ENCODE results near the gene GNB2. TPM values are rescaled to one million over a fixed set of nuclear protein-coding genes. Genes with fewer than 3 reads are reported as not detected.

The GNB2 gene
- total and polyA plus RNA-seq, 7 experiments from 2014 or later: 35.8 to 215 (median 114) TPM

DNA sequence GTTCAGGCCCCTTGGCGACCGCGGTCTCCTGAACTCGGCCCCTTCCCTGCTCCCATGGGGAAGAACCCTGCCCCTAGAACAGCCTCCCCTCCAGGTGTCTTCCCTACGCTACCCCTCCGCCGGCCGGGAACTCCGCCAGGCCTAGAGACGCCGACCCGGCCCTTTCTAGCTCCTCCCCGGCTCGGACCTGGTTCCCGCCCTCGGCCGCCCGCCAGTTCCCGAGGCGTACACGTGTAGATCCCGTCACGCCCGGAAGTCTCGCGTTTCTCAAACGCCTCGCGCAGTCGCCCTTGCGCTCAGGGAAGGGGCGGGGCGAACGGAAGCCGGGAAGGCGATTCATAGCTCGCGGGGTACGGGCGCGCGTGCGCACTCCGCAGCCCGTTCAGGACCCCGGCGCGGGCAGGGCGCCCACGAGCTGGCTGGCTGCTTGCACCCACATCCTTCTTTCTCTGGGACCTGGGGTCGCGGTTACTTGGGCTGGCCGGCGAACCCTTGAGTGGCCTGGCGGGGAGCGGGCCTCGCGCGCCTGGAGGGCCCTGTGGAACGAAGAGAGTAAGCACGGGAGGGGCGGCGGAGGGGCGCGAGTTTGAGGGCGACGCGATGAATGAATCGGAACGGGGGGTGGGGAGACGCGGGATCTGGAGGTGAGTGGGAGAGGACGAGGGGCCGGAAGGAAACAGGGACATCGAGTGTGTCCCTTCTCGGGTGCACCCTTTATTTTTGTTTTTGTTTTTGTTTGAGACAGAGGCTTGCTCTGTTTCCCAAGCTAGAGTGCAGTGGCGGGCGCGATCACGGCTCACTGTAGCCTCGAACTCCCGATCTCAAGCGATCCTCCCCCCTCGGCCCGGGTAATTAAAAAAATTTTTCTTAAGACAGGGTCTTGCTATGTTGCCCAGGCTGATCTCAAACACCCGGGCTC, 32.5 kb downstream of the GNB2 start, which contains the start of gene POP7:
POP7 (plus strand) TSS at position 369 of the 919 bp plus-strand sequence. CDS start 710 bp downstream, outside the sequence.
- peak; percentile 95 to 99 (median 97) for DNase-seq
- Mint-ChIP-seq H3K4me1 (peaks cover 8 to 15% (median 13%) of the 10 kb centered on the region in 7 donors), H3K36me3 (peaks cover 0 to 5% (median 0%) of the 10 kb centered on the region in 5 donors), H3K27ac (peak within 1 kb of the TSS; percentile 88 to 96 (median 93)), H3K27me3 (peaks cover 0 to 13% (median 3%) of the 10 kb centered on the region in 5 donors), H3K9me3 (no peaks in the 10 kb centered on the region), H3K4me3 (peak within 1 kb of the TSS; percentile 88 to 97 (median 95))
- Histone ChIP-seq H3K36me3 (ENCODE audit: control insufficient read depth in 2 of 3, insufficient read depth in 3 of 3, low read length in 3 of 3) (peaks cover 0 to 8% (median 0%) of the 10 kb centered on the region in 3 experiments), H3K27me3 (ENCODE audit: control insufficient read depth in 2 of 2, insufficient read depth in 2 of 2, low read length in 2 of 2) (no peaks in the 10 kb centered on the region), H3K9me3 (ENCODE audit: control insufficient read depth in 2 of 3, low read length in 3 of 3) (no peaks in the 10 kb centered on the region), H3K27ac (ENCODE audit: low read depth, low read length) (peak within 1 kb of the TSS; percentile 91), H3K4me1 (ENCODE audit: control insufficient read depth in 2 of 2, insufficient read depth in 2 of 2, low read length in 2 of 2) (peaks cover 9 to 12% of the 10 kb centered on the region in 2 donors), H3K4me3 (ENCODE audit: low read length) (peak within 1 kb of the TSS; percentile 85)
- ATAC-seq: peak; percentile 97
- intact Hi-C loops (cut with micrococcal nuclease): loop anchor here (1.0 to 5.0 kb wide), 17 partner anchors 12 to 605 kb away; partner anchors contain the start of genes GIGYF1 (in 2 of the 2), GNB2 (in 2 of the 2), SLC12A9 (in 2 of the 2) and ZCWPW1 (in 2 of the 2)
- CTCF ChIA-PET: interaction anchor here (0.6 to 3.0 kb wide), 23 partner anchors 10 to 186 kb away, joined by 3 to 37 read pairs (median 5); partner anchors contain the start of genes GIGYF1, MOSPD3, SLC12A9 and SRRT
- POLR2A ChIA-PET: interaction anchor here (0.6 to 2.0 kb wide), 23 partner anchors 9 to 379 kb away, joined by 3 to 32 read pairs (median 5); partner anchors contain the start of genes FBXO24, GIGYF1, LRCH4 and MEPCE

DNA sequence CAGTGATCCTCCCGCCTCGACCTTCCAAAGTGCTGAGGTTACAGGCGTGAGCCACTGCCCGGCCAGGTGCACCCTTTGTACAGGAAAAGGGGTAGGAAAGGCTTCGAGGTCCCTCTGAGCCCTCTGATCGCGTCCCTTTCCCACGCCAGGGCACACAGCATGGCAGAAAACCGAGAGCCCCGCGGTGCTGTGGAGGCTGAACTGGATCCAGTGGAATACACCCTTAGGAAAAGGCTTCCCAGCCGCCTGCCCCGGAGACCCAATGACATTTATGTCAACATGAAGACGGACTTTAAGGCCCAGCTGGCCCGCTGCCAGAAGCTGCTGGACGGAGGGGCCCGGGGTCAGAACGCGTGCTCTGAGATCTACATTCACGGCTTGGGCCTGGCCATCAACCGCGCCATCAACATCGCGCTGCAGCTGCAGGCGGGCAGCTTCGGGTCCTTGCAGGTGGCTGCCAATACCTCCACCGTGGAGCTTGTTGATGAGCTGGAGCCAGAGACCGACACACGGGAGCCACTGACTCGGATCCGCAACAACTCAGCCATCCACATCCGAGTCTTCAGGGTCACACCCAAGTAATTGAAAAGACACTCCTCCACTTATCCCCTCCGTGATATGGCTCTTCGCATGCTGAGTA, 33.3 kb downstream of the GNB2 start:
- Histone ChIP-seq H3K27ac (ENCODE audit: low read depth, low read length) (peak overlapping the region; percentile 91), H3K27me3 (ENCODE audit: control insufficient read depth in 2 of 2, insufficient read depth in 2 of 2, low read length in 2 of 2) (no peaks in the 10 kb centered on the region), H3K36me3 (ENCODE audit: control insufficient read depth in 2 of 3, insufficient read depth in 3 of 3, low read length in 3 of 3) (peaks cover 0 to 8% (median 0%) of the 10 kb centered on the region in 3 experiments), H3K9me3 (ENCODE audit: control insufficient read depth in 2 of 3, low read length in 3 of 3) (no peaks in the 10 kb centered on the region), H3K4me1 (ENCODE audit: control insufficient read depth in 2 of 2, insufficient read depth in 2 of 2, low read length in 2 of 2) (peaks cover 9 to 12% of the 10 kb centered on the region in 2 donors), H3K4me3 (ENCODE audit: low read length) (peak overlapping the region; percentile 85)
- ChIA-PET CTCF (interaction anchor here (0.8 to 2.2 kb wide), 2 partner anchors 14 to 229 kb away, joined by 3 to 27 read pairs; partner anchors contain the start of gene GIGYF1), POLR2A (interaction anchor here (0.9 to 2.0 kb wide), 3 partner anchors 122 to 271 kb away, joined by 3 to 21 read pairs (median 11); partner anchors contain the start of genes PPP1R35 and SLC12A9)
- DNase-seq (no peak), ATAC-seq (no peak)
- peaks cover 0 to 5% (median 0%) of the 10 kb centered on the region in 5 donors for H3K36me3 Mint-ChIP-seq
- peak overlapping the region; percentile 88 to 96 (median 93) for H3K27ac Mint-ChIP-seq
- H3K4me3 Mint-ChIP-seq: peak overlapping the region; percentile 88 to 97 (median 95)
- peaks cover 8 to 15% (median 13%) of the 10 kb centered on the region in 7 donors for H3K4me1 Mint-ChIP-seq
- peaks cover 0 to 11% (median 0%) of the 10 kb centered on the region in 5 donors for H3K27me3 Mint-ChIP-seq
- intact Hi-C loops (cut with micrococcal nuclease): loop anchor here (1.0 to 5.0 kb wide), 7 partner anchors 102 to 378 kb away; partner anchors contain the start of genes ZCWPW1 (in 2 of the 2), FBXO24 (in 1 of the 2), LRCH4 (in 1 of the 2) and MEPCE (in 1 of the 2)
- no peaks in the 10 kb centered on the region for H3K9me3 Mint-ChIP-seq

DNA sequence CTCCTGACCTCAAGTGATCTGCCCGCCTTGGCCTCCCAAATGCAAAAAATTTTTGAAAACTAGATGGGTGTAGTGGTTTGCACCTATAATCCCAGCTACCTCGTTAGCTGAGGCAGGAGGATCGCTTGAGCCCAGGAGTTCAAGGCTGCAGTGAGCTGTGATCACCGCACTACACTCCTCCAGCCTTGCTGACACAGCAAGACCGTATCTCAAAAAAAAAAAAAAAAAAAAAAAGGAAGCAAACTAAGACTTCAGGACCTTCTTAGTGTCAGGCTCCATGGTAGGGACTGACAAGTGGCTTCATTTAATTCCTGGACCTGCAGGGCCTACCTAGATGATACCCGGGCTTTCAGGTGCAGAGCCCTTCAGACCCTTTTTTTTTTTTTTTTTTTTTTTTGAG, 34.9 kb downstream of the GNB2 start:
- no peak overlapping the region for H3K27ac Mint-ChIP-seq
- H3K27me3 Mint-ChIP-seq: peaks cover 0 to under 1% (median 0%) of the 10 kb centered on the region in 5 donors
- no peaks in the 10 kb centered on the region for H3K9me3 ChIP-seq (ENCODE audit: control insufficient read depth in 2 of 3, low read length in 3 of 3)
- H3K4me1 Mint-ChIP-seq: peaks cover 8 to 15% (median 13%) of the 10 kb centered on the region in 7 donors
- no peaks in the 10 kb centered on the region for H3K27me3 ChIP-seq (ENCODE audit: control insufficient read depth in 2 of 2, insufficient read depth in 2 of 2, low read length in 2 of 2)
- H3K4me3 ChIP-seq (ENCODE audit: low read length): no peak overlapping the region
- peaks cover 0 to 8% (median 0%) of the 10 kb centered on the region in 3 experiments for H3K36me3 ChIP-seq (ENCODE audit: control insufficient read depth in 2 of 3, insufficient read depth in 3 of 3, low read length in 3 of 3)
- H3K36me3 Mint-ChIP-seq: peaks cover 0 to 5% (median 0%) of the 10 kb centered on the region in 5 donors
- no peak for DNase-seq
- peaks cover 9 to 12% of the 10 kb centered on the region in 2 donors for H3K4me1 ChIP-seq (ENCODE audit: control insufficient read depth in 2 of 2, insufficient read depth in 2 of 2, low read length in 2 of 2)
- H3K4me3 Mint-ChIP-seq: peak overlapping the region in 2 of 10 donors; percentile 9 to 12
- H3K27ac ChIP-seq (ENCODE audit: low read depth, low read length): no peak overlapping the region
- POLR2A ChIA-PET: interaction anchor here (0.8 to 1.3 kb wide), 2 partner anchors 84 to 122 kb away, joined by 3 read pairs; partner anchors contain the start of gene FBXO24
- ATAC-seq: no peak
- H3K9me3 Mint-ChIP-seq: no peaks in the 10 kb centered on the region
- intact Hi-C loops (cut with micrococcal nuclease): loop anchor here in 1 of 2 donors (5.0 kb wide), 1 partner anchor 159 kb away; the partner anchor contains the start of gene TRIP6
- CTCF ChIA-PET: interaction anchor here (0.7 kb wide), 1 partner anchor 117 kb away, joined by 3 read pairs; no protein-coding TSS in a partner anchor

DNA sequence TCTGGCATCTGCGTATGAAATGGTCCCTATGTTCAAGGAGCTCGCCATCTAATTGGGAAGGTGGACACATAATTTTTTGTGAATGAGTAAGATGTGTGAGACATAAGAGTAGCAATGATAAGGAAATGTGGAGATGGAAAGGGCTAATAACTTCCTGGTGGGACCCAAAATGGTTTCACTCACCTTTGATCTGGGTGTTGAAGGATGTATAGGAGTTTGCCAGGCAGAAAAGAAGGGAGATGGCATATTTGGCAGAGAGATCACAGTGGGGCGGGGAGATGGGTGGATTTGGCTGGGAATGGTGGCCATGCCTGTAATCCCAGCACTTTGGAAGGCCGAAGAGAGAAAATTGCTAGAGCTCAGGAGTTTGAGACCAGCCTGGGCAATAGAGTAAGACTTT, 36.9 kb downstream of the GNB2 start:
- Mint-ChIP-seq H3K4me3 (no peak overlapping the region), H3K9me3 (peaks cover 0 to 2% (median 0%) of the 10 kb centered on the region in 11 donors)

DNA sequence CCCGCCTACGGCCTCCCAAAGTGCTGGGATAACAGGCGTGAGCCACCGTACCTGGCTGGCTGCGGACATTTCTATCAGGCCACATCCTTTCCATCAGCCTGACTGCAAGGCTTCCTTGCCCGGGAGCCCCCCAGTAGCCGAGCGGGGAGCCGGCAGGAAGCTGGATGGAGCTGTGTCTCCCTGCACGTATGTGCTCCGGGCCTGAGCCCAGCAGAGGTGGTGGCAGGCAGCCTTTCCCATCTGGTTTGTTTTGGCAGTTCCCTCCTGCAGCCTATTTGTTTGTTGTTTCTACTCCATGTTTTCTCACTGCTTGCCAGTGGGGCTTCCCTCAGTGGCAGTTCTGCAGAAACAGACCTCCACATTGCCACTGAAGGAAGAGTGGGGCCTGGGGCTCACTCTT, 37.8 kb downstream of the GNB2 start:
- intact Hi-C loops (cut with micrococcal nuclease): no loop called here

More for the DNA sequence above, 36.9 kb downstream of the GNB2 start:
- peaks cover 7 to 15% (median 13%) of the 10 kb centered on the region in 7 donors for H3K4me1 Mint-ChIP-seq
- ATAC-seq (no peak), DNase-seq (no peak)
- Histone ChIP-seq H3K4me1 (ENCODE audit: control insufficient read depth in 2 of 2, insufficient read depth in 2 of 2, low read length in 2 of 2) (peaks cover 6 to 7% of the 10 kb centered on the region in 2 donors), H3K27me3 (ENCODE audit: control insufficient read depth in 2 of 2, insufficient read depth in 2 of 2, low read length in 2 of 2) (no peaks in the 10 kb centered on the region), H3K9me3 (ENCODE audit: control insufficient read depth in 2 of 3, low read length in 3 of 3) (no peaks in the 10 kb centered on the region), H3K4me3 (ENCODE audit: low read length) (no peak overlapping the region), H3K36me3 (ENCODE audit: control insufficient read depth in 2 of 3, insufficient read depth in 3 of 3, low read length in 3 of 3) (peaks cover 0 to 6% (median 0%) of the 10 kb centered on the region in 3 experiments), H3K27ac (ENCODE audit: low read depth, low read length) (no peak overlapping the region)
- POLR2A ChIA-PET: no interaction called here
- peaks cover 0 to 2% (median 0%) of the 10 kb centered on the region in 5 donors for H3K27me3 Mint-ChIP-seq
- CTCF ChIA-PET: no interaction called here
- no peak overlapping the region for H3K27ac Mint-ChIP-seq
- peaks cover 0 to 5% (median 0%) of the 10 kb centered on the region in 5 donors for H3K36me3 Mint-ChIP-seq
- intact Hi-C loops (cut with micrococcal nuclease): no loop called here

More for the DNA sequence above, 37.8 kb downstream of the GNB2 start:
- peaks cover 0 to 5% (median 0%) of the 10 kb centered on the region in 5 donors for H3K36me3 Mint-ChIP-seq
- H3K27ac Mint-ChIP-seq: no peak overlapping the region
- H3K4me1 ChIP-seq (ENCODE audit: control insufficient read depth in 2 of 2, insufficient read depth in 2 of 2, low read length in 2 of 2): peaks cover 6% of the 10 kb centered on the region in 2 donors
- ChIA-PET CTCF (interaction anchor here (0.6 to 1.7 kb wide), 4 partner anchors 14 to 599 kb away, joined by 3 to 4 read pairs (median 3); no protein-coding TSS in a partner anchor), POLR2A (no interaction called here)
- H3K4me3 Mint-ChIP-seq: no peak overlapping the region
- no peak for ATAC-seq
- peaks cover 0 to 3% (median 0%) of the 10 kb centered on the region in 5 donors for H3K27me3 Mint-ChIP-seq
- H3K4me1 Mint-ChIP-seq: peaks cover 7 to 13% (median 12%) of the 10 kb centered on the region in 7 donors
- H3K27me3 ChIP-seq (ENCODE audit: control insufficient read depth in 2 of 2, insufficient read depth in 2 of 2, low read length in 2 of 2): no peaks in the 10 kb centered on the region
- H3K9me3 ChIP-seq (ENCODE audit: control insufficient read depth in 2 of 3, low read length in 3 of 3): no peaks in the 10 kb centered on the region
- no peak overlapping the region for H3K4me3 ChIP-seq (ENCODE audit: low read length)
- no peak for DNase-seq
- no peaks in the 10 kb centered on the region for H3K36me3 ChIP-seq (ENCODE audit: control insufficient read depth in 2 of 3, insufficient read depth in 3 of 3, low read length in 3 of 3)
- peaks cover 0 to 2% (median 0%) of the 10 kb centered on the region in 11 donors for H3K9me3 Mint-ChIP-seq
- no peak overlapping the region for H3K27ac ChIP-seq (ENCODE audit: low read depth, low read length)

Measured in naive thymus-derived CD4-positive, alpha-beta T cell (primary cell).